ENCODE results near the gene ATM. TPM values are rescaled to one million over a fixed set of nuclear protein-coding genes. Genes with fewer than 3 reads are reported as not detected.

ATM gene
- total and polyA plus RNA-seq, 10 of the 15 experiments (the other 5 are each of a cell fraction or from before 2014, with no cell fraction given): 10.0 to 91.5 (median 40.2) TPM

DNA sequence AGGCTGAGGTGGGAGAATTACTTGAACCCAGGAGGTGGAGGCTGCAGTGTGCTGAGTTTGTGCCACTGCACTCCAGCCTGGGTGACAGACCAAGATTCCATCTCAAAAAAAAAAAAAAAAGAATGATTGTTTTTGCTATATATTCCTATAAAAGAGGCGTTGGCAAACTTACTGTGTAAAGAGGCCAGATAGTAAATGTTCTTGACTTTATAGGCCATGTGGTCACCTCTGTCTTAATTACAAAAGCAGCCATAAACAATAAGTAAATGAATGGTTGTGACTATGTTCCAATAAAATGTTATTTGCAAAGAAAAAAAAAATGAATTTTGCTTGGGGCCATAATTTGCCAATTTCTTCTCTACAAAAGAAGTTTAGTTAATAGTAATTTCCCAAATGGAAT, 12.3 kb downstream of the ATM start:
- no peak for DNase-seq (ENCODE audit: low read depth, low spot score)
- ATAC-seq: no peak
- Histone ChIP-seq H3K4me1 (ENCODE audit: control insufficient read depth, insufficient read depth, low read length) (peaks cover 20% of the 10 kb centered on the region), H4K20me1 (ENCODE audit: control insufficient read depth, insufficient read depth) (no peaks in the 10 kb centered on the region), H3K4me2 (ENCODE audit: control insufficient read depth, insufficient read depth) (no peak overlapping the region), H3K36me3 (ENCODE audit: control insufficient read depth in 2 of 2, insufficient read depth in 2 of 2, low read length in 1 of 2) (peaks cover 0 to 14% of the 10 kb centered on the region in 2 experiments; a peak in 2 of 4 replicates), H3K79me2 (ENCODE audit: control insufficient read depth, insufficient read depth, low read length) (no peaks in the 10 kb centered on the region), H3K27me3 (replicated peaks in 1 of 2; ENCODE audit: control insufficient read depth in 2 of 2, insufficient read depth in 2 of 2, low read length in 1 of 2) (no peaks in the 10 kb centered on the region), H2AFZ (ENCODE audit: control insufficient read depth, low read depth, low read length) (no peak overlapping the region), H3K27ac (ENCODE audit: control insufficient read depth, insufficient read depth) (no peak overlapping the region; the same call in 1 of the 2 replicates), H3K9ac (ENCODE audit: control insufficient read depth, insufficient read depth, low read length) (no peak overlapping the region), H3K4me3 (no peak overlapping the region), H3K9me3 (replicated peaks; ENCODE audit: control insufficient read depth, insufficient read depth, low read length) (no peaks in the 10 kb centered on the region)
- intact Hi-C loops (cut with micrococcal nuclease; ENCODE audit: unreplicated experiment): loop anchor here (5.0 kb wide), 1 partner anchor 427 kb away; no protein-coding TSS in a partner anchor
- CTCF ChIA-PET: interaction anchor here (0.9 to 3.3 kb wide), 2 partner anchors 9 to 23 kb away, joined by 3 to 17 read pairs; no protein-coding TSS in a partner anchor
- SMC1A ChIA-PET (ENCODE audit: uncharacterized antibody, unreplicated experiment): interaction anchor here (6.9 kb wide), 1 partner anchor 11 kb away, joined by 112 read pairs; the partner anchor contains the start of genes ATM and NPAT
- no peak for FAIRE-seq
- in situ Hi-C loops (cut with MboI): no loop called here
- POLR2A ChIA-PET: interaction anchor here (0.5 to 4.2 kb wide), 3 partner anchors 10 to 131 kb away, joined by 4 to 43 read pairs (median 20); partner anchors contain the start of genes ATM and NPAT
- no peak for TF ChIP-seq BCL11A (IDR thresholded peaks at IDR 0.05; ENCODE audit: low read depth, low read length)
- TF ChIP-seq SUPT20H (IDR thresholded peaks at IDR 0.05; ENCODE audit: borderline replicate concordance, control insufficient read depth, low read depth, low read length): no peak
- TF ChIP-seq MTA3 (IDR thresholded peaks at IDR 0.05; ENCODE audit: borderline replicate concordance, low read length): no peak
- TF ChIP-seq FOS (IDR thresholded peaks at IDR 0.05; ENCODE audit: borderline replicate concordance, extremely low read depth, insufficient read length): no peak
- TF ChIP-seq MTA2 (IDR thresholded peaks at IDR 0.05; ENCODE audit: low read depth): no peak
- TF ChIP-seq, protein P1, sequence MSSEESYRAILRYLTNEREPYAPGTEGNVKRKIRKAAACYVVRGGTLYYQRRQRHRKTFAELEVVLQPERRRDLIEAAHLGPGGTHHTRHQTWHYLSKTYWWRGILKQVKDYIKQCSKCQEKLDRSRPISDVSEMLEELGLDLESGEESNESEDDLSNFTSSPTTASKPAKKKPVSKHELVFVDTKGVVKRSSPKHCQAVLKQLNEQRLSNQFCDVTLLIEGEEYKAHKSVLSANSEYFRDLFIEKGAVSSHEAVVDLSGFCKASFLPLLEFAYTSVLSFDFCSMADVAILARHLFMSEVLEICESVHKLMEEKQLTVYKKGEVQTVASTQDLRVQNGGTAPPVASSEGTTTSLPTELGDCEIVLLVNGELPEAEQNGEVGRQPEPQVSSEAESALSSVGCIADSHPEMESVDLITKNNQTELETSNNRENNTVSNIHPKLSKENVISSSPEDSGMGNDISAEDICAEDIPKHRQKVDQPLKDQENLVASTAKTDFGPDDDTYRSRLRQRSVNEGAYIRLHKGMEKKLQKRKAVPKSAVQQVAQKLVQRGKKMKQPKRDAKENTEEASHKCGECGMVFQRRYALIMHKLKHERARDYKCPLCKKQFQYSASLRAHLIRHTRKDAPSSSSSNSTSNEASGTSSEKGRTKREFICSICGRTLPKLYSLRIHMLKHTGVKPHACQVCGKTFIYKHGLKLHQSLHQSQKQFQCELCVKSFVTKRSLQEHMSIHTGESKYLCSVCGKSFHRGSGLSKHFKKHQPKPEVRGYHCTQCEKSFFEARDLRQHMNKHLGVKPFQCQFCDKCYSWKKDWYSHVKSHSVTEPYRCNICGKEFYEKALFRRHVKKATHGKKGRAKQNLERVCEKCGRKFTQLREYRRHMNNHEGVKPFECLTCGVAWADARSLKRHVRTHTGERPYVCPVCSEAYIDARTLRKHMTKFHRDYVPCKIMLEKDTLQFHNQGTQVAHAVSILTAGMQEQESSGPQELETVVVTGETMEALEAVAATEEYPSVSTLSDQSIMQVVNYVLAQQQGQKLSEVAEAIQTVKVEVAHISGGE (CRISPR knock-in tag; IDR thresholded peaks at IDR 0.05): no peak
- no peak for TF ChIP-seq SMAD5 (IDR thresholded peaks at IDR 0.05; ENCODE audit: low read depth)
- TF ChIP-seq BHLHE40 (IDR thresholded peaks at IDR 0.05; ENCODE audit: borderline replicate concordance in 1 of 2, low read depth in 2 of 2, low read length in 1 of 2): no peak
- TF ChIP-seq, protein P2, sequence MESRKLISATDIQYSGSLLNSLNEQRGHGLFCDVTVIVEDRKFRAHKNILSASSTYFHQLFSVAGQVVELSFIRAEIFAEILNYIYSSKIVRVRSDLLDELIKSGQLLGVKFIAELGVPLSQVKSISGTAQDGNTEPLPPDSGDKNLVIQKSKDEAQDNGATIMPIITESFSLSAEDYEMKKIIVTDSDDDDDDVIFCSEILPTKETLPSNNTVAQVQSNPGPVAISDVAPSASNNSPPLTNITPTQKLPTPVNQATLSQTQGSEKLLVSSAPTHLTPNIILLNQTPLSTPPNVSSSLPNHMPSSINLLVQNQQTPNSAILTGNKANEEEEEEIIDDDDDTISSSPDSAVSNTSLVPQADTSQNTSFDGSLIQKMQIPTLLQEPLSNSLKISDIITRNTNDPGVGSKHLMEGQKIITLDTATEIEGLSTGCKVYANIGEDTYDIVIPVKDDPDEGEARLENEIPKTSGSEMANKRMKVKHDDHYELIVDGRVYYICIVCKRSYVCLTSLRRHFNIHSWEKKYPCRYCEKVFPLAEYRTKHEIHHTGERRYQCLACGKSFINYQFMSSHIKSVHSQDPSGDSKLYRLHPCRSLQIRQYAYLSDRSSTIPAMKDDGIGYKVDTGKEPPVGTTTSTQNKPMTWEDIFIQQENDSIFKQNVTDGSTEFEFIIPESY (IDR thresholded peaks at IDR 0.05): no peak
- TF ChIP-seq NFXL1 (IDR thresholded peaks at IDR 0.05; ENCODE audit: borderline replicate concordance): no peak
- TF ChIP-seq TCF12 (IDR thresholded peaks at IDR 0.05; ENCODE audit: low read depth, low read length): no peak
- no peak for TF ChIP-seq KAT2A (conservative IDR thresholded peaks at IDR 0.05; ENCODE audit: control insufficient read depth, low read depth, low read length)
- no peak for TF ChIP-seq NFYB (IDR thresholded peaks at IDR 0.05; ENCODE audit: insufficient read depth, low read depth, low read length)
- TF ChIP-seq CHD2 (IDR thresholded peaks at IDR 0.05; ENCODE audit: borderline replicate concordance, low read depth, low read length): no peak
- TF ChIP-seq RCOR1 (conservative IDR thresholded peaks at IDR 0.05; ENCODE audit: low read depth, low read length): no peak
- RAD21 ChIA-PET (ENCODE audit: unreplicated experiment): interaction anchor here (5.0 kb wide), 1 partner anchor 11 kb away, joined by 82 read pairs; the partner anchor contains the start of genes ATM and NPAT
- BruUV-seq (replicated peaks): no TSS peak
- WGBS (ENCODE audit: insufficient coverage, insufficient replicate concordance, low lambda C conversion rate, missing lambda C conversion rate): 100% methylated on average over 1 of the region's 1 CpG

Measured in GM12878 (cell line).